Mesothelial cell of epicardium (in vitro differentiated cells): ENCODE data around the gene NMNAT2. TPM values are rescaled to one million over a fixed set of nuclear protein-coding genes. Genes with fewer than 3 reads are reported as not detected.
"Not testable (repeated sequence)": the region's sequence is repeated elsewhere in the genome, so short reads cannot be mapped to it uniquely, and the experiment has no call there.

Experiments
- DNase-seq, 2 experiments: peaks; one replicate each; pipeline ENCODE4 v3.0.0; 2021; ENCODE audit warnings: low spot score in 2 of 2; ENCODE audit not compliant: unreplicated experiment in 2 of 2
- H3K27ac Mint-ChIP-seq: 2 replicates; pipeline ENCODE4 v1.8.0; 2021; ENCODE audit warnings: mixed read lengths
- H3K27me3 Mint-ChIP-seq: 2 replicates; pipeline ENCODE4 v1.8.0; 2021; ENCODE audit warnings: low read depth, mixed read lengths
- H3K36me3 Mint-ChIP-seq: 2 replicates; pipeline ENCODE4 v1.8.0; 2021; ENCODE audit warnings: mixed read lengths
- H3K4me1 Mint-ChIP-seq: 2 replicates; pipeline ENCODE4 v1.8.0; 2021; ENCODE audit warnings: mixed read lengths
- H3K4me3 Mint-ChIP-seq: 2 replicates; pipeline ENCODE4 v1.8.0; 2021; ENCODE audit warnings: mild to moderate bottlenecking, moderate library complexity, mixed read lengths
- H3K9me3 Mint-ChIP-seq: 2 replicates; pipeline ENCODE4 v1.8.0; 2021; ENCODE audit warnings: mixed read lengths
- total RNA-seq: library from RNA; stranded (reverse); gene quantifications from 3 replicates; pipeline ENCODE4 v1.2.1, GENCODE V29; 2021
- TF ChIP-seq, protein P1 (sequence below): fragments of 200-600 bp; sonication (generic); IDR thresholded peaks from one replicate; pipeline ENCODE4 v1.5.0; 2021; ENCODE audit warnings: antibody characterized with exemption; ENCODE audit not compliant: unreplicated experiment

Gene NMNAT2
- total RNA-seq, 1 donor from 2014 or later = 1.2 TPM

GRCh38 chr1:183407474-183407873 is 10.7 kb downstream of the NMNAT2 start:
- H3K4me3 Mint-ChIP-seq = no peak overlapping the region

GRCh38 chr1:183404476-183404875 is 13.7 kb downstream of the NMNAT2 start:
- no peak overlapping the region for H3K27ac Mint-ChIP-seq
- no peak for DNase-seq
- TF ChIP-seq, protein P1, sequence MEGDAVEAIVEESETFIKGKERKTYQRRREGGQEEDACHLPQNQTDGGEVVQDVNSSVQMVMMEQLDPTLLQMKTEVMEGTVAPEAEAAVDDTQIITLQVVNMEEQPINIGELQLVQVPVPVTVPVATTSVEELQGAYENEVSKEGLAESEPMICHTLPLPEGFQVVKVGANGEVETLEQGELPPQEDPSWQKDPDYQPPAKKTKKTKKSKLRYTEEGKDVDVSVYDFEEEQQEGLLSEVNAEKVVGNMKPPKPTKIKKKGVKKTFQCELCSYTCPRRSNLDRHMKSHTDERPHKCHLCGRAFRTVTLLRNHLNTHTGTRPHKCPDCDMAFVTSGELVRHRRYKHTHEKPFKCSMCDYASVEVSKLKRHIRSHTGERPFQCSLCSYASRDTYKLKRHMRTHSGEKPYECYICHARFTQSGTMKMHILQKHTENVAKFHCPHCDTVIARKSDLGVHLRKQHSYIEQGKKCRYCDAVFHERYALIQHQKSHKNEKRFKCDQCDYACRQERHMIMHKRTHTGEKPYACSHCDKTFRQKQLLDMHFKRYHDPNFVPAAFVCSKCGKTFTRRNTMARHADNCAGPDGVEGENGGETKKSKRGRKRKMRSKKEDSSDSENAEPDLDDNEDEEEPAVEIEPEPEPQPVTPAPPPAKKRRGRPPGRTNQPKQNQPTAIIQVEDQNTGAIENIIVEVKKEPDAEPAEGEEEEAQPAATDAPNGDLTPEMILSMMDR = no peak
- no peaks in the 10 kb centered on the region for H3K4me1 Mint-ChIP-seq
- H3K36me3 Mint-ChIP-seq = no peaks in the 10 kb centered on the region
- no peaks in the 10 kb centered on the region for H3K9me3 Mint-ChIP-seq
- H3K27me3 Mint-ChIP-seq = peaks cover 6% of the 10 kb centered on the region
- no peak overlapping the region for H3K4me3 Mint-ChIP-seq

More at GRCh38 chr1:183407474-183407873, 10.7 kb downstream of the NMNAT2 start:
- DNase-seq = no peak
- H3K27me3 Mint-ChIP-seq = peaks cover 6% of the 10 kb centered on the region
- no peaks in the 10 kb centered on the region for H3K4me1 Mint-ChIP-seq
- TF ChIP-seq, protein P1 = no peak
- H3K36me3 Mint-ChIP-seq = no peaks in the 10 kb centered on the region
- peaks cover 3% of the 10 kb centered on the region for H3K9me3 Mint-ChIP-seq
- H3K27ac Mint-ChIP-seq = no peak overlapping the region

GRCh38 chr1:183403498-183403897 is 14.7 kb downstream of the NMNAT2 start:
- TF ChIP-seq, protein P1 = no peak
- H3K27me3 Mint-ChIP-seq = peaks cover 7% of the 10 kb centered on the region
- no peak overlapping the region for H3K4me3 Mint-ChIP-seq
- H3K36me3 Mint-ChIP-seq = no peaks in the 10 kb centered on the region
- H3K27ac Mint-ChIP-seq = no peak overlapping the region
- DNase-seq = no peak
- H3K4me1 Mint-ChIP-seq = no peaks in the 10 kb centered on the region
- no peaks in the 10 kb centered on the region for H3K9me3 Mint-ChIP-seq

GRCh38 chr1:183401565-183401964 is 16.6 kb downstream of the NMNAT2 start:
- not testable (repeated sequence) for DNase-seq, H3K27me3 Mint-ChIP-seq, H3K4me1 Mint-ChIP-seq, H3K4me3 Mint-ChIP-seq, H3K36me3 Mint-ChIP-seq, H3K27ac Mint-ChIP-seq, H3K9me3 Mint-ChIP-seq

DNA sequence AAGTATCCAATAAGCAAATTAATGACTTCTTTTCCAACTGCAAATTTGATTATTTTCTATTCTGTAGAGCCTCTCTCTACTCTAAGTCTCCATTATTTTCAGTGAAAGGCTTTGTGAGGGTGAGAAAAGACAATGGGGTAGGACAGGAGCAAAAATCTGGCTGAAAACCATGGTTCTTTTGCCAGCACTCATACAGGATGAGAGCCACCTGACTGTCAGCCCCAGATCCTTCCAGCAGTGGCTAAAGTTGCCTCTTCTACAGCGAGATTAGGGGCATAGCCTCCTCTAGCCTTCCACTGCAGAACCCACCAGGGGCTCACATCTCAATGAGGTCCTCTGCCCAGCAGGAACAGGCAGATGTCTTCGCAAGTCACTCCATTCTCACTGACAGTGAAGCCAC is 23.7 kb downstream of the NMNAT2 start:
- TF ChIP-seq, protein P1 = no peak
- no peaks in the 10 kb centered on the region for H3K9me3 Mint-ChIP-seq
- no peak overlapping the region for H3K27ac Mint-ChIP-seq
- H3K36me3 Mint-ChIP-seq = no peaks in the 10 kb centered on the region
- no peak overlapping the region for H3K4me3 Mint-ChIP-seq
- DNase-seq = no peak
- peaks cover 13% of the 10 kb centered on the region for H3K4me1 Mint-ChIP-seq
- peaks cover 1% of the 10 kb centered on the region for H3K27me3 Mint-ChIP-seq

- Mint-ChIP-seq H3K4me3 (no peak overlapping the region), H3K27ac (no peak overlapping the region), H3K27me3 (no peaks in the 10 kb centered on the region), H3K4me1 (peaks cover 10% of the 10 kb centered on the region), H3K36me3 (no peaks in the 10 kb centered on the region), H3K9me3 (no peaks in the 10 kb centered on the region)
- DNase-seq = no peak
- TF ChIP-seq, protein P1 = no peak
Measured at GRCh38 chr1:183391863-183392262, 26.3 kb downstream of the NMNAT2 start.
